ENCODE measurements around the gene HLA-DMA. TPM values are rescaled to one million over a fixed set of nuclear protein-coding genes. Genes with fewer than 3 reads are reported as not detected.
A peak's percentile ranks its signal among the peaks of the same experiment; 100 is the strongest.

The HLA-DMA gene
- total and polyA plus RNA-seq, 9 of the 15 experiments (the other 6 are each of a cell fraction or from before 2014, with no cell fraction given), result 0.13 to 0.83 (median 0.51) TPM

- TF ChIP-seq HDAC1 (IDR thresholded peaks at IDR 0.05), result no peak; a peak in 2 of 4 replicates
- no peak for TF ChIP-seq RFX5 (IDR thresholded peaks at IDR 0.05; ENCODE audit: low read depth, low read length)
- TF ChIP-seq RBFOX2 (IDR thresholded peaks at IDR 0.05; ENCODE audit: low read depth, low read length), result peak; percentile 92
- TF ChIP-seq ZNF586 (CRISPR knock-in tag; conservative IDR thresholded peaks at IDR 0.05), result 0 out of 2 replicates have a peak, but pooled peaks have one; percentile 49
- TF ChIP-seq, protein P1, sequence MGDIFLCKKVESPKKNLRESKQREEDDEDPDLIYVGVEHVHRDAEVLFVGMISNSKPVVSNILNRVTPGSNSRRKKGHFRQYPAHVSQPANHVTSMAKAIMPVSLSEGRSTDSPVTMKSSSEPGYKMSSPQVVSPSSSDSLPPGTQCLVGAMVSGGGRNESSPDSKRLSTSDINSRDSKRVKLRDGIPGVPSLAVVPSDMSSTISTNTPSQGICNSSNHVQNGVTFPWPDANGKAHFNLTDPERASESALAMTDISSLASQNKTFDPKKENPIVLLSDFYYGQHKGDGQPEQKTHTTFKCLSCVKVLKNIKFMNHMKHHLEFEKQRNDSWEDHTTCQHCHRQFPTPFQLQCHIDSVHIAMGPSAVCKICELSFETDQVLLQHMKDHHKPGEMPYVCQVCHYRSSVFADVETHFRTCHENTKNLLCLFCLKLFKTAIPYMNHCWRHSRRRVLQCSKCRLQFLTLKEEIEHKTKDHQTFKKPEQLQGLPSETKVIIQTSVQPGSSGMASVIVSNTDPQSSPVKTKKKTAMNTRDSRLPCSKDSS (IDR thresholded peaks at IDR 0.05; ENCODE audit: low read depth, partially characterized antibody), result no peak
- TF ChIP-seq RBBP5 (IDR thresholded peaks at IDR 0.05; ENCODE audit: borderline replicate concordance, insufficient read depth, low read length, poor library complexity, severe bottlenecking), result peak; percentile 99
- TF ChIP-seq POLR2B (IDR thresholded peaks at IDR 0.05; ENCODE audit: low read depth, partially characterized antibody), result peak; percentile 17
- no peak for TF ChIP-seq IFI16 (CRISPR knock-in tag; IDR thresholded peaks at IDR 0.05)
- no peak for TF ChIP-seq ZNF165 (CRISPR knock-in tag; IDR thresholded peaks at IDR 0.05; ENCODE audit: borderline replicate concordance)
- peak; percentile 71 for TF ChIP-seq U2AF1 (optimal IDR thresholded peaks at IDR 0.05; ENCODE audit: low read depth, low read length)
- TF ChIP-seq TEAD4 (IDR thresholded peaks at IDR 0.05; ENCODE audit: low read length), result no peak; the same call in 1 of the 2 replicates
- no peak for TF ChIP-seq TEAD4 (CRISPR knock-in tag; IDR thresholded peaks at IDR 0.05; ENCODE audit: borderline replicate concordance)
- no peak for TF ChIP-seq CBFB (CRISPR knock-in tag; IDR thresholded peaks at IDR 0.05)
- no peak for TF ChIP-seq KLF16 (IDR thresholded peaks at IDR 0.05)
- TF ChIP-seq, protein P2, sequence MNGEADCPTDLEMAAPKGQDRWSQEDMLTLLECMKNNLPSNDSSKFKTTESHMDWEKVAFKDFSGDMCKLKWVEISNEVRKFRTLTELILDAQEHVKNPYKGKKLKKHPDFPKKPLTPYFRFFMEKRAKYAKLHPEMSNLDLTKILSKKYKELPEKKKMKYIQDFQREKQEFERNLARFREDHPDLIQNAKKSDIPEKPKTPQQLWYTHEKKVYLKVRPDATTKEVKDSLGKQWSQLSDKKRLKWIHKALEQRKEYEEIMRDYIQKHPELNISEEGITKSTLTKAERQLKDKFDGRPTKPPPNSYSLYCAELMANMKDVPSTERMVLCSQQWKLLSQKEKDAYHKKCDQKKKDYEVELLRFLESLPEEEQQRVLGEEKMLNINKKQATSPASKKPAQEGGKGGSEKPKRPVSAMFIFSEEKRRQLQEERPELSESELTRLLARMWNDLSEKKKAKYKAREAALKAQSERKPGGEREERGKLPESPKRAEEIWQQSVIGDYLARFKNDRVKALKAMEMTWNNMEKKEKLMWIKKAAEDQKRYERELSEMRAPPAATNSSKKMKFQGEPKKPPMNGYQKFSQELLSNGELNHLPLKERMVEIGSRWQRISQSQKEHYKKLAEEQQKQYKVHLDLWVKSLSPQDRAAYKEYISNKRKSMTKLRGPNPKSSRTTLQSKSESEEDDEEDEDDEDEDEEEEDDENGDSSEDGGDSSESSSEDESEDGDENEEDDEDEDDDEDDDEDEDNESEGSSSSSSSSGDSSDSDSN (IDR thresholded peaks at IDR 0.05; ENCODE audit: borderline replicate concordance in 1 of 2, low read depth in 2 of 2, low read length in 2 of 2), result no peak
- no peak for TF ChIP-seq HEY1 (CRISPR knock-in tag; IDR thresholded peaks at IDR 0.05; ENCODE audit: borderline replicate concordance)
- TF ChIP-seq MYC (IDR thresholded peaks at IDR 0.05; ENCODE audit: low read depth, low read length), result peak; percentile 39; the same call in 1 of the 2 replicates
- TF ChIP-seq MYC (CRISPR knock-in tag; IDR thresholded peaks at IDR 0.05; ENCODE audit: borderline replicate concordance, low read depth), result no peak
- TF ChIP-seq, protein P3, sequence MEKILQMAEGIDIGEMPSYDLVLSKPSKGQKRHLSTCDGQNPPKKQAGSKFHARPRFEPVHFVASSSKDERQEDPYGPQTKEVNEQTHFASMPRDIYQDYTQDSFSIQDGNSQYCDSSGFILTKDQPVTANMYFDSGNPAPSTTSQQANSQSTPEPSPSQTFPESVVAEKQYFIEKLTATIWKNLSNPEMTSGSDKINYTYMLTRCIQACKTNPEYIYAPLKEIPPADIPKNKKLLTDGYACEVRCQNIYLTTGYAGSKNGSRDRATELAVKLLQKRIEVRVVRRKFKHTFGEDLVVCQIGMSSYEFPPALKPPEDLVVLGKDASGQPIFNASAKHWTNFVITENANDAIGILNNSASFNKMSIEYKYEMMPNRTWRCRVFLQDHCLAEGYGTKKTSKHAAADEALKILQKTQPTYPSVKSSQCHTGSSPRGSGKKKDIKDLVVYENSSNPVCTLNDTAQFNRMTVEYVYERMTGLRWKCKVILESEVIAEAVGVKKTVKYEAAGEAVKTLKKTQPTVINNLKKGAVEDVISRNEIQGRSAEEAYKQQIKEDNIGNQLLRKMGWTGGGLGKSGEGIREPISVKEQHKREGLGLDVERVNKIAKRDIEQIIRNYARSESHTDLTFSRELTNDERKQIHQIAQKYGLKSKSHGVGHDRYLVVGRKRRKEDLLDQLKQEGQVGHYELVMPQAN (IDR thresholded peaks at IDR 0.05; ENCODE audit: borderline replicate concordance), result no peak; the same call in 1 of the 2 replicates
- no peak for TF ChIP-seq ELK3 (CRISPR knock-in tag; IDR thresholded peaks at IDR 0.05)
- 0 out of 2 replicates have a peak, but pooled peaks have one; percentile 22 for TF ChIP-seq SRSF1 (IDR thresholded peaks at IDR 0.05; ENCODE audit: low read depth, low read length)
Measured at GRCh38 chr6:32972353-32973143, 19.7 kb upstream of the HLA-DMA start (continued).

Data from K562 (cell line).